ENCODE measurements around the gene IGSF8. TPM values are rescaled to one million over a fixed set of nuclear protein-coding genes. Genes with fewer than 3 reads are reported as not detected.

Gene IGSF8
- total and polyA plus RNA-seq, 5 donors from 2014 or later: 33.9 to 45.5 (median 41.3) TPM

DNA sequence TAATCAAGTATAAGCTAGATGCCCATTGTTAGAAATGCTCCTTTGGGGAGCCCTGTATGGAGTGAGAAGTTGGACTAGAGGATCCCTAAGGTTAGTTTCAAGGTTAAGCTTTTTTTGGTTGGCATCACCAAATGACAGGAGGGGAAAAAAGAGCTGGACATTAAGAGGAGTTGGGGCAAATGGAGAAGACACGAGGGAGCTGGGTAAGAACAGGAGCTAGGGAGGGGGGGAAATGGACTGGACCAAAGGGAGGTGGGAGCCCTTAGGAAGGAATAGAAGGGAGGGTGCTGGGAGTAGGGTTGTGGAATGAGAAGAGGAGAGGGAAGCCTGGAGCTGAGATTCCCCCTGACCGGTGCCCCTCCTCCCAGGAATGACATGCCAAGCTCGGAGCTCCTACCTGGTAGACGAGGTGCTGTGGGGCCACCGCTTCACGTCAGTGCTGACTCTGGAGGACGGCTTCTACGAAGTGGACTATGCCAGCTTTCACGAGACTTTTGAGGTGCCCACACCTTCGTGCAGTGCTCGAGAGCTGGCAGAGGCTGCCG is 11.2 kb downstream of the IGSF8 start:
- peaks cover 41% of the 10 kb centered on the region for H3K36me3 ChIP-seq (ENCODE audit: control insufficient read depth, insufficient read depth, low read length)
- H3K9me3 ChIP-seq (ENCODE audit: control insufficient read depth in 2 of 2, low read length in 2 of 2): no peaks in the 10 kb centered on the region
- ATAC-seq (ENCODE audit: low read depth in 2 of 2): no peak
- Mint-ChIP-seq H3K9me3 (no peaks in the 10 kb centered on the region), H3K4me3 (no peak overlapping the region), H3K27ac (peak overlapping the region in 1 of 3 donors; percentile 12), H3K4me1 (peaks cover 0 to 34% (median 14%) of the 10 kb centered on the region in 4 donors), H3K27me3 (peaks cover 13% of the 10 kb centered on the region), H3K36me3 (peaks cover 37% of the 10 kb centered on the region)
- no peak overlapping the region for H3K27ac ChIP-seq (ENCODE audit: insufficient read depth, low read length, poor library complexity, severe bottlenecking)
- DNase-seq: no peak
- no peak overlapping the region for H3K4me3 ChIP-seq (ENCODE audit: low read depth, low read length)
- H3K4me1 ChIP-seq (ENCODE audit: control insufficient read depth, insufficient read depth, low read length, poor library complexity, severe bottlenecking): peaks cover 11% of the 10 kb centered on the region
- peaks cover 4% of the 10 kb centered on the region for H3K27me3 ChIP-seq (ENCODE audit: control insufficient read depth, insufficient read depth, low read length)

DNA sequence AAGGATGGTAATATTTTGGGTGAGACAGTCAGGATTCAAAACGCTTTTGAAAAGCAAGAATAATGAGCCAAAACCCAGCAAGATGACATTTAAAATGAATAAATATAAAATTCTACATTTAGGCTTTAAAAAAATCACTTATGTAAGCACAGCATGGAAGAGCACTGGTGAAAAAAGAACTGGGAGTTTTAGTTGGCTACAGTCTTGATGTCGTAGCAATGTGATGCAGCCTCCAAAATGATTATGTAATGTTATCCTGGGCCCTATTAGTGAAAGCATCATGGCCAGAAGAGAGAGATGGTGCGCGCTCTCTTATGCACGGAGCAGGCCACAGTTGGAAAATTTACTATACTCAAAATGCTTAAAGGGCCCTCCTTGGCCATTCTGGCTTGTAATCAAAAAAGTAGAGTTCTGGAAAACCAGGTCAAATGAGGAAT is 11.9 kb downstream of the IGSF8 start:
- H3K4me1 ChIP-seq (ENCODE audit: control insufficient read depth, insufficient read depth, low read length, poor library complexity, severe bottlenecking): peaks cover 11% of the 10 kb centered on the region
- DNase-seq (no peak), ATAC-seq (ENCODE audit: low read depth in 2 of 2) (no peak)
- no peak overlapping the region for H3K27ac ChIP-seq (ENCODE audit: insufficient read depth, low read length, poor library complexity, severe bottlenecking)
- H3K4me3 ChIP-seq (ENCODE audit: low read depth, low read length): no peak overlapping the region
- Mint-ChIP-seq H3K36me3 (peaks cover 37% of the 10 kb centered on the region), H3K4me3 (no peak overlapping the region), H3K27me3 (peaks cover 20% of the 10 kb centered on the region), H3K27ac (peak overlapping the region in 2 of 3 donors; percentile 12 to 52), H3K9me3 (no peaks in the 10 kb centered on the region), H3K4me1 (peaks cover 0 to 31% (median 14%) of the 10 kb centered on the region in 4 donors)
- H3K27me3 ChIP-seq (ENCODE audit: control insufficient read depth, insufficient read depth, low read length): peaks cover 9% of the 10 kb centered on the region
- H3K36me3 ChIP-seq (ENCODE audit: control insufficient read depth, insufficient read depth, low read length): peaks cover 34% of the 10 kb centered on the region
- no peaks in the 10 kb centered on the region for H3K9me3 ChIP-seq (ENCODE audit: control insufficient read depth in 2 of 2, low read length in 2 of 2)

DNA sequence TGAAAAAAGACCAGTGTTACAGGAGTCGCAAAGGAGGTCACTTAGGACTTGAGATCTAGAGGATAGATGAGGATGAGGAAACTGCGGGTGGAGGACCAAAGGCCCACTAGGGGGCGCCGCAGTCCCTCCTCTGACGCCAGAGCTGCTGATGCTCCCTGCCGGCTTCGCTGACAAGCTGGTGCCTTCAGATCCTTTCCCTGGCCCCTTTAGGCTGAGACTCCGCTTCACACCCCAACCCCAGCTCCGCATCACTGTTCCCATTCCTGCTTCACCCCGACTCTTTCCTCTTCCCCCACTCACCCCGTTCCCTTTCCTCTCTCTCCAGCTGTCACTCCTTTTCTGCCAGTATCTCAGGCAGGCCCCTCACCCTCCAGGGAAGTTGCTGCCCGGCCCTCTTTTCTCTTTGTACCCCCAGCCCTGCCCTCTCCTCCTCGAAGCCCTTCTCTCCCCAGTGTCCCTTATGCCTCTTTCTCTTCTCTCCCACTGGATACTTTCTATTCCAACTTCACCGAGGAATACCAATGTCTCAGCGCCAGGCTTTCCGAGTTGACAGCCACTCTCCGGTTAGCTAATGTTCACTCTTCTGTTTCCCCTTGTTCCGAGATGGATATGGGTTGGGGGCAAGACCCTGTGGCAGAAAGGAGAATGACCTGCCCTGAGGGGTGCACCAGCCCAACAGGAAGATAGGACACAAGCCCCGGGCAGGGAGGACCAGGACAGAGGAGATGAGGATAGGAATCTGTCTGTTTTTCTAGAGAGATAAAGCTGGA is 12.5 kb downstream of the IGSF8 start:
- ATAC-seq (ENCODE audit: low read depth in 2 of 2): peak; percentile 54 to 66
- H3K9me3 ChIP-seq (ENCODE audit: control insufficient read depth in 2 of 2, low read length in 2 of 2): no peaks in the 10 kb centered on the region
- no peak overlapping the region for H3K27ac ChIP-seq (ENCODE audit: insufficient read depth, low read length, poor library complexity, severe bottlenecking)
- peaks cover 28% of the 10 kb centered on the region for H3K36me3 ChIP-seq (ENCODE audit: control insufficient read depth, insufficient read depth, low read length)
- Mint-ChIP-seq H3K36me3 (peaks cover 37% of the 10 kb centered on the region), H3K4me3 (peak overlapping the region in 3 of 4 donors; percentile 45 to 55 (median 53)), H3K9me3 (no peaks in the 10 kb centered on the region), H3K4me1 (peaks cover 0 to 31% (median 12%) of the 10 kb centered on the region in 4 donors), H3K27ac (peak overlapping the region; percentile 23 to 73 (median 59)), H3K27me3 (peaks cover 26% of the 10 kb centered on the region)
- peaks cover 11% of the 10 kb centered on the region for H3K4me1 ChIP-seq (ENCODE audit: control insufficient read depth, insufficient read depth, low read length, poor library complexity, severe bottlenecking)
- H3K4me3 ChIP-seq (ENCODE audit: low read depth, low read length): no peak overlapping the region
- peaks cover 12% of the 10 kb centered on the region for H3K27me3 ChIP-seq (ENCODE audit: control insufficient read depth, insufficient read depth, low read length)
- DNase-seq: peak; percentile 53 to 80 (median 70)

DNA sequence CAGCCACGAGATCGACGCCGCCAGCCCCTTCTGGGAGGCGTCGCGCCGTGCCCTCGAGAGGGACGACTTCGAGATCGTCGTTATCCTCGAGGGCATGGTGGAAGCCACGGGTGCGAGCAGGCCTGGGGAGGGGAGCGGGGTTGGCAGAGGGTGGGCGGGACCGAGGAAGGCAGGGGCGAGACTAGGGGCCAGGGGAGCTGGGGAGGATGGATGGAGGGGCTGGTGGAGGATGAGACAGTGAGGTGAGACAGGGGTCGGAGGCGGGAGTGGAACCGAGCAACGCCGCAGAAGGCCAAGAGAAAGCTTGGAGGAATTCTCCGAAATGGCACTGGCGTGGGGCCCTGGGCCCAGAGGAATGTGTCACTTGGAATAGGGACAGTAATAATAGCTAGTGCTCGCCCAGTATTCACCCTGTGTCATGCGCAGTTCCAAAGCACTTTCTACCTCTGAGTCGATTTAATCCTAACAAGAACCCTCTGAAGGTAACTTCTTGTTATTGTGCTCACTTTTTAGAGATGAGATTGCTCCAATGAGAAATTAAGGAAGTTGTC is 13.6 kb downstream of the IGSF8 start:
- Histone ChIP-seq H3K27ac (ENCODE audit: insufficient read depth, low read length, poor library complexity, severe bottlenecking) (no peak overlapping the region), H3K27me3 (ENCODE audit: control insufficient read depth, insufficient read depth, low read length) (peaks cover 23% of the 10 kb centered on the region), H3K4me1 (ENCODE audit: control insufficient read depth, insufficient read depth, low read length, poor library complexity, severe bottlenecking) (peaks cover 11% of the 10 kb centered on the region), H3K4me3 (ENCODE audit: low read depth, low read length) (no peak overlapping the region), H3K36me3 (ENCODE audit: control insufficient read depth, insufficient read depth, low read length) (peaks cover 19% of the 10 kb centered on the region), H3K9me3 (ENCODE audit: control insufficient read depth in 2 of 2, low read length in 2 of 2) (no peaks in the 10 kb centered on the region)
- Mint-ChIP-seq H3K4me1 (peaks cover 0 to 28% (median 10%) of the 10 kb centered on the region in 4 donors), H3K9me3 (no peaks in the 10 kb centered on the region), H3K36me3 (peaks cover 33% of the 10 kb centered on the region), H3K27me3 (peaks cover 36% of the 10 kb centered on the region), H3K27ac (peak overlapping the region in 1 of 3 donors; percentile 7), H3K4me3 (peak overlapping the region in 2 of 4 donors; percentile 53 to 71)
- ATAC-seq (ENCODE audit: low read depth in 2 of 2) (no peak), DNase-seq (no peak)

DNA sequence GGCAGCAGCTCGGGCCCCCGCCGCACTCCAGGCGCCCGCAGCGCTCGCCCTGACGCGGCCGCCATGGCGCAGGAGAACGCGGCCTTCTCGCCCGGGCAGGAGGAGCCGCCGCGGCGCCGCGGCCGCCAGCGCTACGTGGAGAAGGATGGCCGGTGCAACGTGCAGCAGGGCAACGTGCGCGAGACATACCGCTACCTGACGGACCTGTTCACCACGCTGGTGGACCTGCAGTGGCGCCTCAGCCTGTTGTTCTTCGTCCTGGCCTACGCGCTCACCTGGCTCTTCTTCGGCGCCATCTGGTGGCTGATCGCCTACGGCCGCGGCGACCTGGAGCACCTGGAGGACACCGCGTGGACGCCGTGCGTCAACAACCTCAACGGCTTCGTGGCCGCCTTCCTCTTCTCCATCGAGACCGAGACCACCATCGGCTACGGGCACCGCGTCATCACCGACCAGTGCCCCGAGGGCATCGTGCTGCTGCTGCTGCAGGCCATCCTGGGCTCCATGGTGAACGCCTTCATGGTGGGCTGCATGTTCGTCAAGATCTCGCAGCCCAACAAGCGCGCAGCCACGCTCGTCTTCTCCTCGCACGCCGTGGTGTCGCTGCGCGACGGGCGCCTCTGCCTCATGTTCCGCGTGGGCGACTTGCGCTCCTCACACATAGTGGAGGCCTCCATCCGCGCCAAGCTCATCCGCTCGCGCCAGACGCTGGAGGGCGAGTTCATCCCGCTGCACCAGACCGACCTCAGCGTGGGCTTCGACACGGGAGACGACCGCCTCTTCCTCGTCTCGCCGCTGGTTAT is 14.2 kb downstream of the IGSF8 start:
- peaks cover 30% of the 10 kb centered on the region for H3K36me3 Mint-ChIP-seq
- Histone ChIP-seq H3K4me1 (ENCODE audit: control insufficient read depth, insufficient read depth, low read length, poor library complexity, severe bottlenecking) (peaks cover 11% of the 10 kb centered on the region), H3K9me3 (ENCODE audit: control insufficient read depth in 2 of 2, low read length in 2 of 2) (no peaks in the 10 kb centered on the region), H3K36me3 (ENCODE audit: control insufficient read depth, insufficient read depth, low read length) (peaks cover 16% of the 10 kb centered on the region), H3K27me3 (ENCODE audit: control insufficient read depth, insufficient read depth, low read length) (peaks cover 27% of the 10 kb centered on the region), H3K27ac (ENCODE audit: insufficient read depth, low read length, poor library complexity, severe bottlenecking) (no peak overlapping the region), H3K4me3 (ENCODE audit: low read depth, low read length) (peak overlapping the region; percentile 24)
- peak; percentile 69 to 84 for ATAC-seq (ENCODE audit: low read depth in 2 of 2)
- peak; percentile 64 to 80 (median 73) for DNase-seq
- H3K27ac Mint-ChIP-seq: peak overlapping the region in 2 of 3 donors; percentile 43 to 67
- peaks cover 43% of the 10 kb centered on the region for H3K27me3 Mint-ChIP-seq
- peaks cover 0 to 27% (median 10%) of the 10 kb centered on the region in 4 donors for H3K4me1 Mint-ChIP-seq
- peak overlapping the region; percentile 25 to 77 (median 66) for H3K4me3 Mint-ChIP-seq
- no peaks in the 10 kb centered on the region for H3K9me3 Mint-ChIP-seq

DNA sequence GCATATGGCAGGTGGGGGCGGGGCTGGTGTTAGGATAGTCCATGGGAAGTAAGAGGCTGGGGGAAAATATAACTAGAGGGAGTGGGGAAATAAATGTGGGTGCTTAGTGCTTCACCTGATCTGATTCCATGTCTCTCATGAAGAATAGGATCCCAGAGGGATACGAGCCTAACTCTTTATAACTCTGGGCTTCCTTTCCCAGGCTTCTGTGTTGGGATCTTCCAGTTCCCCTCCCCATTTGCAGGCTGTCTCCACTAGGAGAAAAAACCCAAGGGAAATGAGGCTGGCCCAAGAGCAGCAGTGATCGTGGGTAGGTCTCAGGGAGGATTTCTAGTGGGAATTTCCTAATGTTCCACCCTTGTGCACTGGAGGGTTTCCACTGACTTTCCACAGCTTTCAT is 15.5 kb downstream of the IGSF8 start:
- Histone ChIP-seq H3K9me3 (ENCODE audit: control insufficient read depth in 2 of 2, low read length in 2 of 2) (no peaks in the 10 kb centered on the region), H3K4me3 (ENCODE audit: low read depth, low read length) (no peak overlapping the region), H3K36me3 (ENCODE audit: control insufficient read depth, insufficient read depth, low read length) (peaks cover 6% of the 10 kb centered on the region), H3K4me1 (ENCODE audit: control insufficient read depth, insufficient read depth, low read length, poor library complexity, severe bottlenecking) (peaks cover 11% of the 10 kb centered on the region), H3K27ac (ENCODE audit: insufficient read depth, low read length, poor library complexity, severe bottlenecking) (no peak overlapping the region), H3K27me3 (ENCODE audit: control insufficient read depth, insufficient read depth, low read length) (peaks cover 35% of the 10 kb centered on the region)
- DNase-seq (no peak), ATAC-seq (ENCODE audit: low read depth in 2 of 2) (no peak)
- peaks cover 0 to 23% (median 8%) of the 10 kb centered on the region in 4 donors for H3K4me1 Mint-ChIP-seq
- H3K4me3 Mint-ChIP-seq: peak overlapping the region; percentile 40 to 68 (median 54)
- peaks cover 18% of the 10 kb centered on the region for H3K36me3 Mint-ChIP-seq
- H3K27ac Mint-ChIP-seq: peak overlapping the region in 2 of 3 donors; percentile 38 to 42
- H3K9me3 Mint-ChIP-seq: peaks cover 0 to 2% (median 0%) of the 10 kb centered on the region in 7 donors
- H3K27me3 Mint-ChIP-seq: peaks cover 52% of the 10 kb centered on the region

DNA sequence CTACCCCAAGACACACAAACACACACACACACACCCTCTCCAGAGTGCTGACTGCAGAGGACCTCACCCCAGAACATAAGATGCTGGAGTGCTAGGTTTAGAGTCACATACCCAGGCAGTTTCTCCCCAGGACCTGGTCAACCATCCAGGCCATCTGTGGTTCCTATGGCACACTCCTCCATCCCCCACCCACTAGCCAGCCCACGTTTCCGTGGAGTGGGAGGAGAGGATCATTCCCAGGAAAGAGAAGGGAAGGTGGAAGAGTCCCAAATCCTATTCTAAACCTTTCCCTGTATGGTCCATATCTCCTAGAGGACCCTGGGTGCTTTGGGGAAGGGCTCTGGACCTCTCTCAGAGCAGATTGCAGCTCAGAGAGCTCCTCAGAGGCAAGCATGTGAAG is 15.9 kb downstream of the IGSF8 start:
- Histone ChIP-seq H3K4me1 (ENCODE audit: control insufficient read depth, insufficient read depth, low read length, poor library complexity, severe bottlenecking) (peaks cover 11% of the 10 kb centered on the region), H3K27me3 (ENCODE audit: control insufficient read depth, insufficient read depth, low read length) (peaks cover 35% of the 10 kb centered on the region), H3K4me3 (ENCODE audit: low read depth, low read length) (no peak overlapping the region), H3K27ac (ENCODE audit: insufficient read depth, low read length, poor library complexity, severe bottlenecking) (no peak overlapping the region), H3K9me3 (ENCODE audit: control insufficient read depth in 2 of 2, low read length in 2 of 2) (no peaks in the 10 kb centered on the region), H3K36me3 (ENCODE audit: control insufficient read depth, insufficient read depth, low read length) (peaks cover 6% of the 10 kb centered on the region)
- no peak for ATAC-seq (ENCODE audit: low read depth in 2 of 2)
- peaks cover 17% of the 10 kb centered on the region for H3K36me3 Mint-ChIP-seq
- H3K4me1 Mint-ChIP-seq: peaks cover 0 to 23% (median 8%) of the 10 kb centered on the region in 4 donors
- DNase-seq: no peak
- H3K27me3 Mint-ChIP-seq: peaks cover 53% of the 10 kb centered on the region
- H3K4me3 Mint-ChIP-seq: peak overlapping the region in 3 of 4 donors; percentile 48 to 61 (median 49)
- no peak overlapping the region for H3K27ac Mint-ChIP-seq
- peaks cover 0 to 2% (median 0%) of the 10 kb centered on the region in 7 donors for H3K9me3 Mint-ChIP-seq

All from CD4-positive, CD25-positive, alpha-beta regulatory T cell (primary cell).